HCT116 (cell line): Measurements from ENCODE around the gene ISYNA1. TPM values are rescaled to one million over a fixed set of nuclear protein-coding genes. Genes with fewer than 3 reads are reported as not detected.

Source experiments
- ATAC-seq: fragments of 200-7000 bp; cut with Tn5 transposase; 2 replicates; pipeline ENCODE4 v1.9.1; 2020; ENCODE audit warnings: mild to moderate bottlenecking, moderate library complexity
- BruUV-seq: library from RNA; stranded (reverse); fragments of 400-500 nt; replicated peaks from 2 replicates; lab custom pipeline; 2021; lab: Mats Ljungman, UMichigan
- CTCF ChIA-PET: fragments of 300-600 bp; sonication (Branson Sonifier 250); formaldehyde crosslinking; loops from one replicate; lab custom pipeline; 2021; ENCODE audit warnings: antibody characterized with exemption; lab: Charles Lee
- POLR2A ChIA-PET: fragments of 300-600, 350-600 bp; sonication (Branson Sonifier 250); formaldehyde crosslinking; loops from one replicate; lab custom pipeline; 2021; ENCODE audit warnings: antibody characterized with exemption; lab: Charles Lee
- RAD21 ChIA-PET, 2 experiments: fragments of 300-600 bp; sonication (Branson Sonifier 250); formaldehyde crosslinking; loops; one replicate each; lab custom pipeline; 2023; ENCODE audit warnings: low total read pairs in 2 of 2; ENCODE audit not compliant: uncharacterized antibody in 2 of 2, unreplicated experiment in 2 of 2, low non-redundant PET in 1 of 2; lab: Charles Lee
- DNase-seq: peaks from one replicate; pipeline ENCODE4 v3.0.0-alpha.2; 2010; ENCODE audit warnings: low read depth, low spot score
- H2AFZ ChIP-seq: fragments of 200-600 bp; shearing (Covaris generic), sonication (generic); 2 replicates; pipeline ENCODE4 v1.6.1; 2017; ENCODE audit warnings: low read depth, mixed run types, mixed read lengths, antibody characterized with exemption, low read length; ENCODE audit not compliant: poor library complexity, severe bottlenecking
- H3K27ac ChIP-seq: 2 replicates; pipeline ENCODE4 v1.5.1; 2012; ENCODE audit warnings: low read depth, low read length
- H3K27me3 ChIP-seq: fragments of 200-600 bp; sonication (generic); 2 replicates; pipeline ENCODE4 v1.6.1; 2016; ENCODE audit warnings: mixed run types, low read length, mixed read lengths; ENCODE audit not compliant: insufficient read depth
- H3K36me3 ChIP-seq, 2 experiments: fragments of 200-500 bp in 1 of 2; fragments of 200-600 bp in 1 of 2; sonication (Bioruptor generic) in 1 of 2; sonication (generic) in 1 of 2; 2 replicates each; pipeline versions ENCODE4 v1.5.1 to v1.6.1; 2014 to 2016; ENCODE audit warnings: low read length in 2 of 2, inconsistent platforms in 1 of 2, mixed read lengths in 1 of 2, mixed run types in 1 of 2; ENCODE audit not compliant: insufficient read depth in 2 of 2, control insufficient read depth in 1 of 2
- H3K4me1 ChIP-seq, 2 experiments: fragments of 200-600 bp in 1 of 2; sonication (generic) in 1 of 2; 2 replicates each; pipeline versions ENCODE4 v1.5.1 to v1.6.1; 2012 to 2017; ENCODE audit warnings: low read length in 2 of 2, inconsistent platforms in 1 of 2, mild to moderate bottlenecking in 1 of 2, mixed read lengths in 1 of 2, mixed run types in 1 of 2, moderate library complexity in 1 of 2; ENCODE audit not compliant: insufficient read depth in 2 of 2, control insufficient read depth in 1 of 2
- H3K4me2 ChIP-seq: fragments of 200-600 bp; sonication (generic); 2 replicates; pipeline ENCODE4 v1.6.1; 2017; ENCODE audit warnings: mixed run types, low read length, mixed read lengths
- H3K4me3 ChIP-seq, 2 experiments: fragments of 200-600 bp in 1 of 2; sonication (generic) in 1 of 2; replicated peaks in 1 of 2; 2 replicates each; pipeline ENCODE4 v1.5.1; 2011 to 2016; ENCODE audit warnings: low read length in 2 of 2, control low read depth in 1 of 2, low read depth in 1 of 2, mild to moderate bottlenecking in 1 of 2, mixed read lengths in 1 of 2, mixed run types in 1 of 2
- H3K79me2 ChIP-seq: fragments of 200-600 bp; sonication (generic); 2 replicates; pipeline ENCODE4 v1.6.1; 2017; ENCODE audit warnings: mild to moderate bottlenecking, mixed run types, low read length, moderate library complexity, mixed read lengths; ENCODE audit not compliant: insufficient read depth
- H3K9ac ChIP-seq: fragments of 200-600 bp; sonication (generic); 2 replicates; pipeline ENCODE4 v1.6.1; 2016; ENCODE audit warnings: low read length, mixed read lengths
- H3K9me2 ChIP-seq: fragments of 200-600 bp; sonication (generic), shearing (Covaris generic); 2 replicates; pipeline ENCODE4 v1.6.1; 2017; ENCODE audit warnings: mixed run types, mild to moderate bottlenecking, moderate library complexity; ENCODE audit not compliant: insufficient read depth
- H3K9me3 ChIP-seq, 2 experiments: fragments of 200-500 bp in 1 of 2; fragments of 200-600 bp in 1 of 2; sonication (Bioruptor generic) in 1 of 2; sonication (generic) in 1 of 2; 2 replicates each; pipeline ENCODE4 v1.6.1; 2014 to 2017; ENCODE audit warnings: low read length in 2 of 2, mixed read lengths in 2 of 2, inconsistent platforms in 1 of 2, low read depth in 1 of 2, mild to moderate bottlenecking in 1 of 2, mixed run types in 1 of 2, moderate library complexity in 1 of 2; ENCODE audit not compliant: control insufficient read depth in 1 of 2, insufficient read depth in 1 of 2
- H4K20me1 ChIP-seq: fragments of 200-600 bp; sonication (generic), shearing (Covaris generic); 2 replicates; pipeline ENCODE4 v1.6.1; 2017; ENCODE audit warnings: mixed run types, mild to moderate bottlenecking, moderate library complexity; ENCODE audit not compliant: insufficient read depth
- RAD21 ChIP-seq: IDR thresholded peaks from 2 replicates; pipeline ENCODE4 v1.6.1; 2012; ENCODE audit warnings: low read depth, mild to moderate bottlenecking
- intact Hi-C: fragments of 100-400 bp; cut with micrococcal nuclease; formaldehyde crosslinking; loops from 2 replicates; pipeline ENCODE4 v1.10.0; 2022
- total RNA-seq: library from RNA; stranded (reverse); gene quantifications from one replicate; pipeline ENCODE4 v1.2.1, GENCODE V29; 2021; ENCODE audit not compliant: unreplicated experiment
- TF ChIP-seq, protein P1 (sequence below): IDR thresholded peaks from 2 replicates; pipeline ENCODE4 v1.6.1; 2012
- TF ChIP-seq, protein P2 (sequence below): IDR thresholded peaks from 2 replicates; pipeline ENCODE4 v1.6.1; 2011; ENCODE audit warnings: mild to moderate bottlenecking, low read length, moderate library complexity; ENCODE audit not compliant: insufficient replicate concordance; ENCODE audit errors: extremely low read depth
- TF ChIP-seq, protein P3 (sequence below), 3 experiments: fragments of 200-600 bp in 1 of 3; sonication (generic) in 1 of 3; IDR thresholded peaks in 2 of 3; conservative IDR thresholded peaks in 1 of 3; 2 replicates each; pipeline ENCODE4 v1.5.1; 2012 to 2017; ENCODE audit warnings: low read depth in 2 of 3, low read length in 2 of 3, antibody characterized with exemption in 1 of 3, borderline replicate concordance in 1 of 3, control low read depth in 1 of 3, mild to moderate bottlenecking in 1 of 3, mixed read lengths in 1 of 3, mixed run types in 1 of 3, moderate library complexity in 1 of 3; ENCODE audit not compliant: insufficient read depth in 1 of 3

ISYNA1 gene
- total RNA-seq, 1 experiment from 2014 or later = 365 TPM

DNA sequence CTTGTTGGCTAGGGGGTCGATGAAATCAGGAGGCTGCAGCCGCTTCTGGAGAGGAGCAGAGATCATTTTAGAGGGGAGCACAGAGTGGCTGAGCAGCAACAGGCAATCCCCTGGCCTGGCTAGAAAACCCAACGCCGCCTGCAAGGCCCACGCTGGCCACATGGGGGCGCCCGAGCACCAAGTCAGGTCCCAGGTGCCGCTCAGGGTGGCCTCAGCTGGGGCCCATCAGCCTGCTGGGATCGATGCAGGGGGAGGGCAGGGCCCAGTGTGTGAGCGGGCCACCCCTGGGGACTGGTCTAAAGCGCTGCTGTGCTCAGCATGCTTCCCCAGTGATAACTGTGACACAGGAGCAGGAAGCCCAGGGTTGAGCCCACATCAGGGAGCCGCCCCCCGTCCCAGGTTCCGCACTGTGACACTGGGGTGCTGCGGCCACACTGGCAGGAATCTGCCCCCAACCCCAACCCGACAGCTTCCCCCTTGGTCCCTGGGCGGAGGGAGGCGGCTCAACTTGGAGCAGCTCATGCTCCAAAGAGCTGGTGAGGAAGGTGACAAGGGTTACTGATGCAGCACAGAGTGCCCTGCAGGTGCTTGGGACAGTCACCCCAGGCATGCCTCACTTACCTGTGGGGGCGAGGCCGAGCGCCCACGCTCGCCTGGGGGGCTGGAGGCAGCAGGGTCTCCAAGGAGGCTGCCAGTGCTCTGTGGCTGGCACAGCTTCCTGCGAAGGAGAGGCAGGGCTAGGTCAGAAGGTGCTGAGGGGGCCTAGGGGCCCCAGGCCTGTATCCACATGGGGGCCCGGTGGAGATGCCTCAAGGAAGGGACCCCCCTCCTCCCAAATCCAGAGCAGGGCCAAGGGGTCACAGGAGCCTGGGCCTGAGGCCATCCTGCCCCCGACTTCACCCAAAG, 13.3 kb upstream of the ISYNA1 start:
- peaks cover 0 to 24% of the 10 kb centered on the region in 2 experiments; a peak in 3 of 4 replicates for H3K36me3 ChIP-seq
- no peak overlapping the region for H3K4me2 ChIP-seq
- no peaks in the 10 kb centered on the region; the same call in 1 of the 2 replicates for H3K79me2 ChIP-seq
- ChIA-PET RAD21 (interaction anchor here in 1 of 2 experiments (0.6 kb wide), 1 partner anchor 73 kb away, joined by 5 read pairs; no protein-coding TSS in a partner anchor), POLR2A (no interaction called here), CTCF (interaction anchor here (0.6 to 1.7 kb wide), 7 partner anchors 8 to 468 kb away, joined by 3 to 9 read pairs (median 3); partner anchors contain the start of genes COPE and DDX49)
- H3K9me2 ChIP-seq = no peaks in the 10 kb centered on the region
- H3K27me3 ChIP-seq = no peaks in the 10 kb centered on the region
- no peak overlapping the region for H3K9ac ChIP-seq
- TF ChIP-seq, protein P1, sequence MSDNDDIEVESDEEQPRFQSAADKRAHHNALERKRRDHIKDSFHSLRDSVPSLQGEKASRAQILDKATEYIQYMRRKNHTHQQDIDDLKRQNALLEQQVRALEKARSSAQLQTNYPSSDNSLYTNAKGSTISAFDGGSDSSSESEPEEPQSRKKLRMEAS = no peak
- TF ChIP-seq, protein P2, sequence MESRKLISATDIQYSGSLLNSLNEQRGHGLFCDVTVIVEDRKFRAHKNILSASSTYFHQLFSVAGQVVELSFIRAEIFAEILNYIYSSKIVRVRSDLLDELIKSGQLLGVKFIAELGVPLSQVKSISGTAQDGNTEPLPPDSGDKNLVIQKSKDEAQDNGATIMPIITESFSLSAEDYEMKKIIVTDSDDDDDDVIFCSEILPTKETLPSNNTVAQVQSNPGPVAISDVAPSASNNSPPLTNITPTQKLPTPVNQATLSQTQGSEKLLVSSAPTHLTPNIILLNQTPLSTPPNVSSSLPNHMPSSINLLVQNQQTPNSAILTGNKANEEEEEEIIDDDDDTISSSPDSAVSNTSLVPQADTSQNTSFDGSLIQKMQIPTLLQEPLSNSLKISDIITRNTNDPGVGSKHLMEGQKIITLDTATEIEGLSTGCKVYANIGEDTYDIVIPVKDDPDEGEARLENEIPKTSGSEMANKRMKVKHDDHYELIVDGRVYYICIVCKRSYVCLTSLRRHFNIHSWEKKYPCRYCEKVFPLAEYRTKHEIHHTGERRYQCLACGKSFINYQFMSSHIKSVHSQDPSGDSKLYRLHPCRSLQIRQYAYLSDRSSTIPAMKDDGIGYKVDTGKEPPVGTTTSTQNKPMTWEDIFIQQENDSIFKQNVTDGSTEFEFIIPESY = no peak
- TF ChIP-seq RAD21 = peak; percentile 88
- TF ChIP-seq, protein P3, sequence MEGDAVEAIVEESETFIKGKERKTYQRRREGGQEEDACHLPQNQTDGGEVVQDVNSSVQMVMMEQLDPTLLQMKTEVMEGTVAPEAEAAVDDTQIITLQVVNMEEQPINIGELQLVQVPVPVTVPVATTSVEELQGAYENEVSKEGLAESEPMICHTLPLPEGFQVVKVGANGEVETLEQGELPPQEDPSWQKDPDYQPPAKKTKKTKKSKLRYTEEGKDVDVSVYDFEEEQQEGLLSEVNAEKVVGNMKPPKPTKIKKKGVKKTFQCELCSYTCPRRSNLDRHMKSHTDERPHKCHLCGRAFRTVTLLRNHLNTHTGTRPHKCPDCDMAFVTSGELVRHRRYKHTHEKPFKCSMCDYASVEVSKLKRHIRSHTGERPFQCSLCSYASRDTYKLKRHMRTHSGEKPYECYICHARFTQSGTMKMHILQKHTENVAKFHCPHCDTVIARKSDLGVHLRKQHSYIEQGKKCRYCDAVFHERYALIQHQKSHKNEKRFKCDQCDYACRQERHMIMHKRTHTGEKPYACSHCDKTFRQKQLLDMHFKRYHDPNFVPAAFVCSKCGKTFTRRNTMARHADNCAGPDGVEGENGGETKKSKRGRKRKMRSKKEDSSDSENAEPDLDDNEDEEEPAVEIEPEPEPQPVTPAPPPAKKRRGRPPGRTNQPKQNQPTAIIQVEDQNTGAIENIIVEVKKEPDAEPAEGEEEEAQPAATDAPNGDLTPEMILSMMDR (IDR thresholded peaks at IDR 0.05 in 2 of 3, conservative IDR thresholded peaks at IDR 0.05 in 1 of 3; ENCODE audit: borderline replicate concordance in 1 of 3, insufficient read depth in 1 of 3, low read depth in 2 of 3, low read length in 2 of 3) = peak; percentile 74 to 97 (median 96)
- H4K20me1 ChIP-seq = no peaks in the 10 kb centered on the region
- no peaks in the 10 kb centered on the region for H3K9me3 ChIP-seq
- no peak overlapping the region for H3K4me3 ChIP-seq
- no peak overlapping the region; the same call in 1 of the 2 replicates for H3K27ac ChIP-seq
- no peak overlapping the region for H2AFZ ChIP-seq
- H3K4me1 ChIP-seq = peaks cover 3 to 8% of the 10 kb centered on the region in 2 experiments; a peak in 3 of 4 replicates
- DNase-seq = no peak
- intact Hi-C loops = loop anchor here (5.0 kb wide), 3 partner anchors 226 to 466 kb away; partner anchors contain the start of genes COPE and DDX49
- ATAC-seq = peak; percentile 91
- no TSS peak for BruUV-seq
